H9 (cell line): Measurements from ENCODE around the gene ESRP2. TPM values are rescaled to one million over a fixed set of nuclear protein-coding genes. Genes with fewer than 3 reads are reported as not detected.
A peak's percentile ranks its signal among the peaks of the same experiment; 100 is the strongest.

Experiments used
- DNase-seq: peaks from one replicate; pipeline ENCODE4 v3.0.0-alpha.2; 2017
- H2AFZ ChIP-seq: one replicate; pipeline ENCODE4 v1.6.1; 2013; ENCODE audit warnings: mild to moderate bottlenecking, low read length, control low read depth, moderate library complexity
- H2AK5ac ChIP-seq: 2 replicates; pipeline ENCODE4 v1.6.1; 2013; ENCODE audit warnings: low read length, control low read depth, mixed read lengths; ENCODE audit not compliant: insufficient read length
- H2BK120ac ChIP-seq: one replicate; pipeline ENCODE4 v1.6.1; 2013; ENCODE audit warnings: low read depth, mild to moderate bottlenecking, low read length, control low read depth, inconsistent platforms; ENCODE audit not compliant: poor library complexity, severe bottlenecking
- H2BK12ac ChIP-seq: 2 replicates; pipeline ENCODE4 v1.6.1; 2013; ENCODE audit warnings: low read length, control low read depth, mixed read lengths, low read depth; ENCODE audit not compliant: insufficient read length
- H2BK15ac ChIP-seq: 2 replicates; pipeline ENCODE4 v1.6.1; 2013; ENCODE audit warnings: low read depth, low read length, control low read depth
- H2BK20ac ChIP-seq: one replicate; pipeline ENCODE4 v1.6.1; 2013; ENCODE audit warnings: low read depth, mild to moderate bottlenecking, low read length, control low read depth, inconsistent platforms; ENCODE audit not compliant: poor library complexity, severe bottlenecking
- H2BK5ac ChIP-seq: 2 replicates; pipeline ENCODE4 v1.6.1; 2013; ENCODE audit warnings: low read length, control low read depth, mixed read lengths; ENCODE audit not compliant: insufficient read length
- H3K14ac ChIP-seq: 2 replicates; pipeline ENCODE4 v1.6.1; 2013; ENCODE audit warnings: low read length, control low read depth; ENCODE audit not compliant: insufficient read depth
- H3K18ac ChIP-seq: 2 replicates; pipeline ENCODE4 v1.6.1; 2013; ENCODE audit warnings: low read depth, mild to moderate bottlenecking, mixed read lengths, low read length, control low read depth; ENCODE audit not compliant: insufficient read length
- H3K23ac ChIP-seq: 2 replicates; pipeline ENCODE4 v1.6.1; 2013; ENCODE audit warnings: low read length, control low read depth, mixed read lengths, low read depth; ENCODE audit not compliant: insufficient read length
- H3K23me2 ChIP-seq: 2 replicates; pipeline ENCODE4 v1.6.1; 2013; ENCODE audit warnings: low read depth, mild to moderate bottlenecking, mixed read lengths, low read length, control low read depth; ENCODE audit not compliant: insufficient read length, poor library complexity, severe bottlenecking
- H3K27ac ChIP-seq: 2 replicates; pipeline ENCODE4 v1.5.1; 2013; ENCODE audit warnings: low read length, control low read depth, mixed read lengths, low read depth; ENCODE audit not compliant: insufficient read length
- H3K27me3 ChIP-seq: 2 replicates; pipeline ENCODE4 v1.6.1; 2013; ENCODE audit warnings: low read length, control low read depth, inconsistent platforms; ENCODE audit not compliant: insufficient read depth
- H3K4ac ChIP-seq: 2 replicates; pipeline ENCODE4 v1.6.1; 2013; ENCODE audit warnings: low read depth, mild to moderate bottlenecking, control low read depth, inconsistent platforms, low read length, moderate library complexity
- H3K4me1 ChIP-seq: 2 replicates; pipeline ENCODE4 v1.6.1; 2013; ENCODE audit warnings: low read length, control low read depth, inconsistent platforms; ENCODE audit not compliant: insufficient read depth
- H3K4me2 ChIP-seq: 2 replicates; pipeline ENCODE4 v1.6.1; 2013; ENCODE audit warnings: low read length, control low read depth, mixed read lengths; ENCODE audit not compliant: insufficient read length, insufficient read depth
- H3K56ac ChIP-seq: 2 replicates; pipeline ENCODE4 v1.6.1; 2013; ENCODE audit warnings: low read depth, mild to moderate bottlenecking, mixed read lengths, low read length, control low read depth; ENCODE audit not compliant: insufficient read length
- H3K79me1 ChIP-seq: 2 replicates; pipeline ENCODE4 v1.6.1; 2013; ENCODE audit warnings: low read depth, mild to moderate bottlenecking, moderate library complexity, low read length, control low read depth, inconsistent platforms; ENCODE audit not compliant: insufficient read depth, poor library complexity, severe bottlenecking
- H3K79me2 ChIP-seq: 2 replicates; pipeline ENCODE4 v1.6.1; 2013; ENCODE audit warnings: low read length, control low read depth, inconsistent platforms; ENCODE audit not compliant: insufficient read depth
- H3K9ac ChIP-seq: 2 replicates; pipeline ENCODE4 v1.6.1; 2013; ENCODE audit warnings: low read length, control low read depth, mixed read lengths; ENCODE audit not compliant: insufficient read length; ENCODE audit errors: extremely low read depth
- H3K9me3 ChIP-seq: one replicate; pipeline ENCODE4 v1.6.1; 2013; ENCODE audit warnings: low read depth, low read length, inconsistent platforms; ENCODE audit not compliant: control insufficient read depth
- H3T11ph ChIP-seq: one replicate; pipeline ENCODE4 v1.6.1; 2013; ENCODE audit warnings: mild to moderate bottlenecking, low read length, control low read depth, inconsistent platforms
- H4K20me1 ChIP-seq: one replicate; pipeline ENCODE4 v1.6.1; 2013; ENCODE audit not compliant: control insufficient read depth, insufficient read length, insufficient read depth
- H4K5ac ChIP-seq: 2 replicates; pipeline ENCODE4 v1.6.1; 2013; ENCODE audit warnings: low read depth, mild to moderate bottlenecking, mixed read lengths, low read length, control low read depth; ENCODE audit not compliant: insufficient read length
- H4K8ac ChIP-seq: replicated peaks from 2 replicates; pipeline ENCODE4 v1.6.1; 2013; ENCODE audit warnings: low read length, control low read depth, mixed read lengths, low read depth; ENCODE audit not compliant: insufficient read length
- H4K91ac ChIP-seq: 2 replicates; pipeline ENCODE4 v1.6.1; 2013; ENCODE audit warnings: low read depth, mild to moderate bottlenecking, moderate library complexity, mixed read lengths, low read length, control low read depth; ENCODE audit not compliant: insufficient read length
- H3K27ac Mint-ChIP-seq, 3 experiments: 2 replicates in 2 of 3; 3 replicates in 1 of 3; pipeline ENCODE4 v1.8.0; 2020 to 2021; ENCODE audit warnings: mixed read lengths in 3 of 3, mild to moderate bottlenecking in 1 of 3, moderate library complexity in 1 of 3
- H3K27me3 Mint-ChIP-seq: 2 replicates; pipeline ENCODE4 v1.8.0; 2021; ENCODE audit warnings: low read depth, mild to moderate bottlenecking, moderate library complexity, mixed read lengths
- H3K36me3 Mint-ChIP-seq, 3 experiments: 2 replicates in 2 of 3; 3 replicates in 1 of 3; pipeline ENCODE4 v1.8.0; 2020 to 2021; ENCODE audit warnings: low read depth in 3 of 3, mixed read lengths in 3 of 3; ENCODE audit not compliant: insufficient read depth in 1 of 3
- H3K4me1 Mint-ChIP-seq, 2 experiments: 2 replicates each; pipeline ENCODE4 v1.8.0; 2020; ENCODE audit warnings: mixed read lengths in 2 of 2
- H3K4me3 Mint-ChIP-seq, 2 experiments: 2 replicates in 1 of 2; 3 replicates in 1 of 2; pipeline ENCODE4 v1.8.0; 2020 to 2021; ENCODE audit warnings: mild to moderate bottlenecking in 2 of 2, mixed read lengths in 2 of 2, moderate library complexity in 1 of 2
- H3K9me3 Mint-ChIP-seq, 2 experiments: 2 replicates in 1 of 2; 3 replicates in 1 of 2; pipeline ENCODE4 v1.8.0; 2020; ENCODE audit warnings: mild to moderate bottlenecking in 2 of 2, mixed read lengths in 2 of 2, moderate library complexity in 1 of 2
- CTCF ChIP-seq: fragments of 200-600 bp; sonication (generic); conservative IDR thresholded peaks from 3 replicates; pipeline ENCODE4 v1.8.0; 2021; ENCODE audit warnings: antibody characterized with exemption, mild to moderate bottlenecking
- WGBS: extraction: QIAGEN DNeasy Blood & Tissue Kit; methylation state at CpG from one replicate; pipeline ENCODE4 v1.1.7; 2013; ENCODE audit warnings: missing lambda C conversion rate, low lambda C conversion rate, mixed read lengths; ENCODE audit not compliant: insufficient read length; ENCODE audit errors: extremely low coverage; 5-methylcytosine and 5-hydroxymethylcytosine counted together
- long read RNA-seq: library from polyadenylated mRNA; unstranded; transcript quantifications from one replicate; pipeline ENCODE4 v2.0.0, GENCODE V29; 2020
- total RNA-seq: library from RNA; stranded (reverse); gene quantifications from 2 replicates; pipeline ENCODE4 v1.2.1, GENCODE V29; 2021

ESRP2 gene
- 59.3 and 59.5 TPM in 2 replicates for total RNA-seq
- long read RNA-seq, transcript ESRP2-202 (15 exons, 3,793 nt): major isoform, 21 of 45 reads
- long read RNA-seq, partial matches to known transcripts: 9 of 45 reads
- long read RNA-seq, other reads (novel, unspliced or antisense): 15 of 45 reads

- Histone ChIP-seq H3K4me2 (peak within 1 kb of the TSS; percentile 69), H3K79me1 (no peaks in the 10 kb centered on the region), H3K9ac (peak within 1 kb of the TSS; percentile 72), H3K4ac (no peak within 1 kb of the TSS), H3K56ac (no peak within 1 kb of the TSS), H2AFZ (no peak within 1 kb of the TSS), H3K14ac (peak within 1 kb of the TSS; percentile 84), H4K20me1 (no peaks in the 10 kb centered on the region), H2BK120ac (no peak within 1 kb of the TSS), H2AK5ac (no peak within 1 kb of the TSS), H2BK5ac (no peak within 1 kb of the TSS), H3K27me3 (no peaks in the 10 kb centered on the region), H4K8ac (no peak within 1 kb of the TSS), H3K79me2 (no peaks in the 10 kb centered on the region; the same call in 1 of the 2 replicates), H2BK15ac (no peak within 1 kb of the TSS), H2BK20ac (no peak within 1 kb of the TSS), H4K5ac (no peak within 1 kb of the TSS), H3K23me2 (peaks cover 19% of the 10 kb centered on the region), H3K9me3 (no peaks in the 10 kb centered on the region), H3K27ac (no peak within 1 kb of the TSS), H3K4me1 (no peaks in the 10 kb centered on the region; the same call in 1 of the 2 replicates), H3T11ph (no peak within 1 kb of the TSS), H4K91ac (peak within 1 kb of the TSS; percentile 16), H2BK12ac (no peak within 1 kb of the TSS), H3K18ac (peak within 1 kb of the TSS; percentile 61), H3K23ac (no peak within 1 kb of the TSS)
- Mint-ChIP-seq H3K4me1 (peaks cover 29 to 33% of the 10 kb centered on the region in 2 experiments), H3K9me3 (no peaks in the 10 kb centered on the region; a peak in 1 of 5 replicates), H3K36me3 (peaks cover 5 to 26% (median 26%) of the 10 kb centered on the region in 3 experiments; a peak in 6 of 7 replicates), H3K27me3 (peaks cover 6% of the 10 kb centered on the region), H3K4me3 (peak within 1 kb of the TSS; percentile 89 to 91), H3K27ac (peak within 1 kb of the TSS; percentile 93 to 99 (median 97))
- no CpG with 5 or more reads among the region's 36 CpGs for WGBS
- DNase-seq: no peak
- no peak for TF ChIP-seq CTCF
Measured at GRCh38 chr16:68235887-68236136, at the start of gene ESRP2. TSS of gene ESRP2 (minus strand) at chr16:68236127. CDS start at chr16:68236045, 82 bp downstream.
